BJ (cell line): ENCODE data around the gene KIF1B. TPM values are rescaled to one million over a fixed set of nuclear protein-coding genes. Genes with fewer than 3 reads are reported as not detected.
"Not testable (repeated sequence)": the region's sequence is repeated elsewhere in the genome, so short reads cannot be mapped to it uniquely, and the experiment has no call there.

Experiments used
- CTCF ChIA-PET: fragments of 350-600 bp; formaldehyde crosslinking; extraction: SDS; loops from one replicate; lab custom pipeline; 2021; ENCODE audit warnings: antibody characterized with exemption, inconsistent platforms; lab: Yijun Ruan, JAX
- POLR2A ChIA-PET: fragments of 300-600 bp; sonication (Branson Sonifier 250); formaldehyde crosslinking; extraction: SDS; loops from one replicate; lab custom pipeline; 2021; ENCODE audit warnings: antibody characterized with exemption; lab: Charles Lee
- DNase-seq: peaks from one replicate; pipeline ENCODE4 v3.0.0-alpha.2; 2011; ENCODE audit warnings: low read depth
- H3K27me3 ChIP-seq: 2 replicates; pipeline ENCODE4 v1.6.0; 2011; ENCODE audit warnings: low read length; ENCODE audit not compliant: control insufficient read depth, insufficient read depth
- H3K36me3 ChIP-seq: 2 replicates; pipeline ENCODE4 v1.5.1; 2011; ENCODE audit warnings: low read length; ENCODE audit not compliant: control insufficient read depth, insufficient read depth
- H3K4me3 ChIP-seq: 2 replicates; pipeline ENCODE4 v1.5.1; 2011; ENCODE audit warnings: low read depth, mild to moderate bottlenecking, control low read depth, low read length
- CTCF ChIP-seq: IDR thresholded peaks from 2 replicates; pipeline ENCODE4 v1.5.1; 2011; ENCODE audit warnings: low read depth, mild to moderate bottlenecking, control low read depth, inconsistent platforms, low read length, moderate library complexity; ENCODE audit not compliant: insufficient read depth
- polyA plus RNA-seq: library from polyadenylated mRNA; depleted of rRNA; stranded (reverse); fragments of >200 nt; gene quantifications from 2 replicates; pipeline ENCODE4 v1.2.3, GENCODE V29; 2011

The KIF1B gene
- polyA plus RNA-seq, 1 experiment: 11.8 TPM

GRCh38 chr1:10250663-10251062, 40.3 kb downstream of the KIF1B start:
- no peak for DNase-seq
- ChIA-PET POLR2A (no interaction called here), CTCF (interaction anchor here (2.3 kb wide), 1 partner anchor 41 kb away, joined by 10 read pairs; the partner anchor contains the start of gene KIF1B)
- H3K27me3 ChIP-seq: no peaks in the 10 kb centered on the region
- H3K36me3 ChIP-seq: no peaks in the 10 kb centered on the region
- no peak for TF ChIP-seq CTCF
- no peak overlapping the region for H3K4me3 ChIP-seq

- DNase-seq, H3K27me3 ChIP-seq, H3K36me3 ChIP-seq, H3K4me3 ChIP-seq: not testable (repeated sequence)
- POLR2A ChIA-PET: interaction anchor here (0.6 kb wide), 1 partner anchor 12 kb away, joined by 3 read pairs; no protein-coding TSS in a partner anchor
- CTCF ChIA-PET: interaction anchor here (1.1 to 2.3 kb wide), 2 partner anchors 41 to 46 kb away, joined by 5 to 10 read pairs; partner anchors contain the start of gene KIF1B
Observed at GRCh38 chr1:10251325-10252108, 41.1 kb downstream of the KIF1B start.

- no peak for DNase-seq
- CTCF ChIA-PET: interaction anchor here (0.7 to 2.3 kb wide), 3 partner anchors 42 to 689 kb away, joined by 4 to 10 read pairs (median 5); partner anchors contain the start of gene KIF1B
- POLR2A ChIA-PET: no interaction called here
Observed at GRCh38 chr1:10252508-10252907, 42.1 kb downstream of the KIF1B start.

GRCh38 chr1:10253149-10253548, 42.8 kb downstream of the KIF1B start:
- no peak for TF ChIP-seq CTCF
- CTCF ChIA-PET: interaction anchor here (0.7 to 2.3 kb wide), 4 partner anchors 15 to 44 kb away, joined by 3 to 10 read pairs (median 4); partner anchors contain the start of gene KIF1B

More at GRCh38 chr1:10252508-10252907, 42.1 kb downstream of the KIF1B start:
- no peaks in the 10 kb centered on the region for H3K36me3 ChIP-seq
- H3K27me3 ChIP-seq: no peaks in the 10 kb centered on the region
- TF ChIP-seq CTCF: no peak
- H3K4me3 ChIP-seq: no peak overlapping the region

GRCh38 chr1:10253755-10254154, 43.4 kb downstream of the KIF1B start:
- Histone ChIP-seq H3K27me3 (no peaks in the 10 kb centered on the region), H3K4me3 (no peak overlapping the region), H3K36me3 (no peaks in the 10 kb centered on the region)
- CTCF ChIA-PET: interaction anchor here (0.7 to 3.8 kb wide), 3 partner anchors 15 to 44 kb away, joined by 3 to 21 read pairs (median 4); partner anchors contain the start of gene KIF1B
- DNase-seq: peak; percentile 76
- TF ChIP-seq CTCF: no peak
- POLR2A ChIA-PET: interaction anchor here (0.5 kb wide), 1 partner anchor 17 kb away, joined by 4 read pairs; no protein-coding TSS in a partner anchor

More at GRCh38 chr1:10253149-10253548, 42.8 kb downstream of the KIF1B start:
- POLR2A ChIA-PET: interaction anchor here (0.5 kb wide), 1 partner anchor 16 kb away, joined by 4 read pairs; no protein-coding TSS in a partner anchor
- Histone ChIP-seq H3K4me3 (no peak overlapping the region), H3K36me3 (no peaks in the 10 kb centered on the region), H3K27me3 (no peaks in the 10 kb centered on the region)
- no peak for DNase-seq
